Kidney (tissue), 14 donors: ENCODE results near the gene MICU2. TPM values are rescaled to one million over a fixed set of nuclear protein-coding genes. Genes with fewer than 3 reads are reported as not detected.

Experiments
- DNase-seq, 5 donors: peaks; one replicate each; pipeline ENCODE4 v3.0.0-alpha.2; 2013 to 2020
- FAIRE-seq: peaks from 2 replicates; lab custom pipeline; 2012; peaks lifted over from hg19 to GRCh38; lab: Jason Lieb, UNC
- H3K27ac ChIP-seq, 2 donors: one replicate each; pipeline ENCODE4 v1.7.0; 2013; ENCODE audit warnings: low read depth in 2 of 2, low read length in 2 of 2, inconsistent platforms in 1 of 2
- H3K27me3 ChIP-seq: one replicate; pipeline ENCODE4 v1.7.1; 2013; ENCODE audit warnings: low read length, inconsistent platforms; ENCODE audit not compliant: control insufficient read depth, insufficient read depth
- H3K36me3 ChIP-seq, 3 donors: one replicate each; pipeline versions ENCODE4 v1.7.0 to v1.7.1; 2013; ENCODE audit warnings: low read length in 3 of 3, control low read depth in 1 of 3, inconsistent platforms in 1 of 3; ENCODE audit not compliant: insufficient read depth in 3 of 3, control insufficient read depth in 2 of 3
- H3K4me1 ChIP-seq, 3 donors: one replicate each; pipeline versions ENCODE4 v1.7.0 to v1.7.1; 2013; ENCODE audit warnings: low read length in 3 of 3, inconsistent platforms in 1 of 3, low read depth in 1 of 3; ENCODE audit not compliant: control insufficient read depth in 2 of 3, insufficient read depth in 2 of 3
- H3K4me3 ChIP-seq, 3 donors: one replicate each; pipeline versions ENCODE4 v1.7.0 to v1.8.1; 2013; ENCODE audit warnings: low read length in 3 of 3, control low read depth in 1 of 3, inconsistent platforms in 1 of 3
- H3K9ac ChIP-seq, 3 donors: one replicate each; pipeline versions ENCODE4 v1.7.0 to v1.7.1; 2013; ENCODE audit warnings: low read length in 3 of 3, control low read depth in 1 of 3, inconsistent platforms in 1 of 3
- H3K9me3 ChIP-seq, 3 donors: one replicate each; pipeline versions ENCODE4 v1.7.0 to v1.7.1; 2013; ENCODE audit warnings: low read length in 3 of 3, control low read depth in 1 of 3, inconsistent platforms in 1 of 3; ENCODE audit not compliant: control insufficient read depth in 2 of 3, insufficient read depth in 1 of 3
- CTCF ChIP-seq: IDR thresholded peaks from 3 replicates; pipeline ENCODE4 v1.5.1; 2012; ENCODE audit warnings: mild to moderate bottlenecking, moderate library complexity, borderline replicate concordance; ENCODE audit not compliant: insufficient read depth; ENCODE audit errors: extremely low read depth
- intact Hi-C: fragments of 100-400 bp; cut with DNase I; formaldehyde crosslinking; loops from one replicate; pipeline ENCODE4 v1.11.1; 2022
- polyA plus RNA-seq: library from polyadenylated mRNA; stranded (reverse); fragments of 350-450 nt; fragmentation: Illumina TruSeq; extraction: RNeasy Lipid Tissue Mini Kit (QIAGEN cat#74804); gene quantifications from one replicate; pipeline ENCODE4 v1.2.3, GENCODE V29; 2014; ENCODE audit warnings: low read depth, low replicate concordance; ENCODE audit not compliant: insufficient read depth
- total RNA-seq: library from RNA; stranded (reverse); fragmentation: NEBNext Ultra II Directional; extraction: Animal tissue kit (Norgen Biotek cat#: 25700); gene quantifications from one replicate; pipeline ENCODE4 v1.2.1, GENCODE V29; 2021
- donor health status: control.
- donor health status: control.
- donor health status: control.
- donor health status: control.
- donor health status: control.
- donor health status: DM: yes; HTN: yes; CAD: no.
- donor health status: Normal renal cell carcinoma (clear cell type).

MICU2 gene
- total and polyA plus RNA-seq, 2 donors from 2014 or later = 49.0 to 86.5 TPM

GRCh38 chr13:21465710-21466160 is 138.2 kb downstream of the MICU2 start:
- DNase-seq (peak in 3 of 5 donors; percentile 26 to 40 (median 29)), FAIRE-seq (no peak)
- H3K4me3 ChIP-seq = no peak overlapping the region
- H3K36me3 ChIP-seq = no peaks in the 10 kb centered on the region
- no peaks in the 10 kb centered on the region for H3K27me3 ChIP-seq
- H3K9me3 ChIP-seq = peaks cover 0 to 4% (median 0%) of the 10 kb centered on the region in 3 donors
- no peaks in the 10 kb centered on the region for H3K4me1 ChIP-seq
- intact Hi-C loops = no loop called here
- TF ChIP-seq CTCF = no peak
- no peak overlapping the region for H3K27ac ChIP-seq
- H3K9ac ChIP-seq = no peak overlapping the region

GRCh38 chr13:21463424-21463823 is 140.5 kb downstream of the MICU2 start:
- H3K9ac ChIP-seq = no peak overlapping the region
- no peak for DNase-seq
- FAIRE-seq = no peak
- H3K36me3 ChIP-seq = no peaks in the 10 kb centered on the region
- no peaks in the 10 kb centered on the region for H3K9me3 ChIP-seq
- no peak overlapping the region for H3K27ac ChIP-seq
- intact Hi-C loops = no loop called here
- H3K4me3 ChIP-seq = no peak overlapping the region
- H3K4me1 ChIP-seq = peaks cover 0 to 2% (median 0%) of the 10 kb centered on the region in 3 donors
- no peak for TF ChIP-seq CTCF
- H3K27me3 ChIP-seq = no peaks in the 10 kb centered on the region

GRCh38 chr13:21461131-21461530 is 142.8 kb downstream of the MICU2 start:
- intact Hi-C loops = no loop called here
- Histone ChIP-seq H3K9ac (no peak overlapping the region), H3K9me3 (no peaks in the 10 kb centered on the region), H3K36me3 (no peaks in the 10 kb centered on the region), H3K4me1 (peaks cover 4 to 9% (median 7%) of the 10 kb centered on the region in 3 donors), H3K4me3 (no peak overlapping the region), H3K27ac (no peak overlapping the region), H3K27me3 (no peaks in the 10 kb centered on the region)
- DNase-seq (no peak), FAIRE-seq (no peak)
- no peak for TF ChIP-seq CTCF
